ENCODE measurements around the gene GYS1.

GYS1 gene

DNA sequence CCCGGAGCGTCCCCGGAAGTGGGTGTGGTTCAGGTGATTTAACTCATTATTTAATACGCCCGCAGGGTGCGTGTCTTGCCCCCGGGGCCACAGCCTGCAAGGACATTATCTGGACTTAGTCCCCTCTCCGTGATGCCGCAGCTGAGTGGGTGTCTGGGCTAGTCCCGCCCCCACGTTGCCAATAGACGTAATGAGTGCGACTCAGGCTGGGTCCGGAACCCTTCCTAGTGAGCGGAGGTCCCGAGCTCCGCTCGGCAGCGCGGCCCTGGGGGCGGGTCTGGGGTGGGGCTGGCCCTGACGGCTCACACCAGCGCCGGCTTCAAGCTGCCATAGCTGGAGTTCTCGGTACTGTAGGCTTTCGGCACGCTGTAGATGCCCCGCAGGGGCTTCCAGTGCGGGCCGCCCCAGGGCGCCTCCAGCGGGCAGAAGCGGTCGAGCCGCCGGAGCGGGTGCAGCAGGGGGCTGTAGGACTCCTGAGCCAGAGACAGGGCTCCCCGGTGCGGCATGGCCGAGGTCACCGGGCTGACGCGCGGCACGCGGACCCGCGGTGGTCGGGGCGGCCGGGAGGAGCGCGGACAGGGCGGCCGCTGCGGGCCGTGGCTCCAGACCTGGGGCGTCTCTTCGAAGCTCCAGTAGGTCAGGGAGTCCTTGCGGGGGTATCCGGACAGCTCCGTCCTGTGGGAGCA lies 24.7 kb upstream of the GYS1 start:
- DNase-seq = peak; percentile 55 to 80

DNA sequence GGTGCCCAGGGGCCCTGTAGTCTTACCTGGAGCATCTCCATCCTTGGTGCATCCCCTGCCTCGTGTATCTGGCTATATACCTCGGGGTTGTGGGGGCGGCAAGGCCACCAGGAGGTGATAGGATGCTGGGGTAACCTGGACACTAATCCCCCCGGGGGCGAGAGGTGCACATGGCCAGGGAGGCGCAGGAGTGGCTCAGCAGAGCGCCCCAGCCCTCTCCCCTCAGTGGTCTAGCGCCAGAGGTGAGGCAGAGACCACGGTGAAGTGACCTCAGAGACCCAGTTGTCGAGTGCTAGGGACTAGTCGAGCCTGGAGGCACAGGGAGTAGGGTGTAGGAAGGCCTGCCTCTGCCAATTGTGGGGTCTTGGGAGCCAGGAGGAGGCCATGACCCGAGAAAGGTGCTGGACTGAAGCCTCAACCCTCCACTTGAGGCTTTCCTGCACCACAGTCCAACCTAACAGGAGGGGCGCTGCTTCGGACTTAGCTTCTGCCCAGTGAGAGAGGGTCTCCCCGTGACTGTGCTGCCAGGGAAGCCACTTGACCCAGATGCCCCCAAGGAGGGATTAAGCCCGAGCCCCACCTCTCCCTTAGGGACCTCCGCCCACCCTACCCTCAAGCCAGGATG lies 24.0 kb upstream of the GYS1 start, which contains the start of gene LHB:
TSS of gene LHB (minus strand) at position 51 of the 625 bp plus-strand sequence. CDS start at position 41, 10 bp downstream.
- DNase-seq = no peak

DNA sequence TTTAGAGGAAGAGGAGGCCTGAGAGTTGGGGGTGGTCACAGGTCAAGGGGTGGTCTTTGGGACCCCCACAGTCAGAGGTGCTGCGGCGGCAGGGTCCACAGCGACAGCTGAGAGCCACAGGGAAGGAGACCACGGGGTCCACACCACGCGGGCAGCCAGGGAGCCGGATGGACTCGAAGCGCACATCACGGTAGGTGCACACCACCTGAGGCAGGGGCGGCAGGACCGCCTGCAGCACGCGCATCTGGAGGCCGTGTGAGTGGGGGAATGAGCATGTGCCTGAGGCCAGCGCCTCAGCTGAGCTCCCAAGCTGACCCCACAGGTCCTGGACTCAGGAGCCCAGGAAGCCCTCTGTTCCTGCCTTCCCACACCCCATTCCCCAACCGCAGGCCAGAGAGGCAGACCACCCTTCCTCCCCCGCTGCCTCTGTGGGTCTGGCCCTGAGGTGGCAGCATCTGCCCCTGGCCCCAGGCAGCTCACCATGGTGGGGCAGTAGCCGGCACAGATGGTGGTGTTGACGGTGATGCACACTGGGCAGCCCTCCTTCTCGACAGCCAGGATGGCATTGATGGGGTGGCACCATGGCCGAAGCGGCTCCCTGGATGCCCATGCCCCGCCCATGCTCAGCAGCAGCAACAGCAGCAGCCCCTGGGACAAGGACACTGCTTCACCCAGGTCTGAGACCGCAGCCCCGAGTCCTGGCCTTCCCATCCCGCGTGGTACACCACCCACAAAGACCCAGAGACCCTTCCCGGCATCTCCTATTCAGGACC lies 23.1 kb upstream of the GYS1 start:
- DNase-seq = no peak

DNA sequence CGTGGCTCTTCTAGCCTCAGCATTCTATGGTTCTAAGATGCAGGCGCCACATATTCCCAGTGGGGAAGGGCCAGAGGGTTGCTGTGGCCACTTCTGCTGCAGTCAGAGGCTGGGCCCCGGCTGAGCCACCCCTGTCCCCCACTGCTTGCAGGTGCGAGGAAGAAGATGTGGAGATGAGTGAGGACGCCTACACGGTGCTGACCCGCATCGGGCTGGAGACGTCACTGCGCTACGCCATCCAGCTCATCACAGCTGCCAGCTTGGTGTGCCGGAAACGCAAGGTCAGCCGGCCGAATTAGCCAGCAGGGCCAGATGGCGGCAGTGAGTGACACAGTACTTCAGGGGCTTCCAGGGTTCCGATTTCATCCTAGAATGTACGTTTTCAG lies 21.8 kb upstream of the GYS1 start:
- DNase-seq = no peak

DNA sequence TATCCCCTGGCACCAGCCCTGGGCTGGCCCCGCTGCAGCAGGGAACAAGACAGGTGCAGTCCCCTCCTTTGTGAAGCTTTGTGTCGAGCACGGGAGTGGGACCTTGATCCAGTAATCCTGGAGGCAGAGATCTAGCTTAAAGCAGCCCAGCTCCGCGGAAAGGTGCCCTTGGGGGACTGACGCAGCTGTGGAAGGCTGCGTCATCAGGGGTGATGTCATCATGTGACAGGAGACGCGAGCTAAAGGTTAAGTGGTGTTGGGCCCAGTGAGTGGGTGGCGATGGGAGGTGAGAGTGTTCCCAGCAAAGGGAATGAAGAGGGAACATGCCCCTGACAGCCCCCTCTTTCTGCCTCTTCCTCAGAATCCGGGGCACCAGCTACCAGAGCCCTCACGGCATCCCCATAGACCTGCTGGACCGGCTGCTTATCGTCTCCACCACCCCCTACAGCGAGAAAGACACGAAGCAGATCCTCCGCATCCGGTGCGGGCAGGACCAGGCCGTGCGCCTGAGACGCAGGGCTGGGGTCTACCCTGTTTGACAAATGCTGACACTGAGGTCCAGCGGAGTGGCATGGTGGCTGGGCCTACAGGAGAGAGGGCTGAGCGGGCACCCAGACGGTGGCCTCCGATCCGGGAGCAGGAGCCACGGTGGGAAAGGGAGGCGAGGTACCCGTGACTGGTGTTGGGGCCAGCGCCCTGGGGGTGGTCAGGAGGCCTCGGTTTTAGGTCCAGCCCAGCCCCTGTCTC lies 21.2 kb upstream of the GYS1 start:
- no peak for DNase-seq

DNA sequence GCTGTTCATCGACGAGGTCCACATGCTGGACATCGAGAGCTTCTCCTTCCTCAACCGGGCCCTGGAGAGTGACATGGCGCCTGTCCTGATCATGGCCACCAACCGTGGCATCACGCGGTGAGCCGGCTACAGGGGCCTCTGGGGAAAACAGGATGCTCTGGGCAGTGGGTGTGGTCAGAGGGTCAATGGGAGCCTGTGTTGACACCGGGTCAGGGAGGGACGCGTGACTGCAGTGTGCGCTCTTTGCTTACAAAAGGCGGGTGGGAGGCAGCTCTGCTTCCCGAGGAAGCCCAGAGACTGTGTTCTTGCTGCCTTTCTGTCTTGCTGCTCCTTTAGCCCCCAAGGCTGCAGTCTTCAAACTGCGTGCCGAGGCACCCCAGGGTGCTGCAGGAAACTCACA lies 18.1 kb upstream of the GYS1 start:
- DNase-seq = no peak

DNA sequence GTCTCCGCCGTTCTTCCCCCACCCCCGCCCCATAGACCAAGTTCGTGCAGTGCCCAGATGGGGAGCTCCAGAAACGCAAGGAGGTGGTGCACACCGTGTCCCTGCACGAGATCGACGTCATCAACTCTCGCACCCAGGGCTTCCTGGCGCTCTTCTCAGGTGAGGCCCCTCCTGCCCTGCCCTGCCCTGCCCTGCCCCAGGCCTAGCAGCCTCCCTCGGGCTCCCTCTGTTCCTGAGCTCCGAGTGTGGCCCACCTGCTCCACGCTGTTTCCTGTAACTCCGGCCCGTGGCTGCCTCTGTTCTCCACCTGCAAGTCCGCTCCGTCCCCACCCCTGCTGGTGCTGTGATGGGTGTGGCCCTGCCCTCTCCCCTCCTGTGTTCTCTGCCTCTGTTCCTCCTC lies 17.3 kb upstream of the GYS1 start:
- no peak for DNase-seq

DNA sequence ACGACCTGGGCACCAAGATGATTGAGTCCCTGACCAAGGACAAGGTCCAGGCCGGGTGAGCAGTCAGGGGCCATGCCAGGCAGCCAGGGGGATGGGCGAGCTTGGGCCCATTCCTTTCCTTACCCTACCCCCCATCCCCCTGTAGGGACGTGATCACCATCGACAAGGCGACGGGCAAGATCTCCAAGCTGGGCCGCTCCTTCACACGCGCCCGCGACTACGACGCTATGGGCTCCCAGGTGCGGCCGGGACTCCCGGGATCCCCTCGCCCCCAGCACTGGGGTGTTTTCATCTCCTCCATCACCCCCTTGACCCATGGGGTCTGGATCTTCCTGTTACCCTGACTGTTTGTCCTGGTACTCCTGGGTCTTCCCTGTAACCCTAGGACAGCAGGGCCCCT lies 16.7 kb upstream of the GYS1 start:
- no peak for DNase-seq

DNA sequence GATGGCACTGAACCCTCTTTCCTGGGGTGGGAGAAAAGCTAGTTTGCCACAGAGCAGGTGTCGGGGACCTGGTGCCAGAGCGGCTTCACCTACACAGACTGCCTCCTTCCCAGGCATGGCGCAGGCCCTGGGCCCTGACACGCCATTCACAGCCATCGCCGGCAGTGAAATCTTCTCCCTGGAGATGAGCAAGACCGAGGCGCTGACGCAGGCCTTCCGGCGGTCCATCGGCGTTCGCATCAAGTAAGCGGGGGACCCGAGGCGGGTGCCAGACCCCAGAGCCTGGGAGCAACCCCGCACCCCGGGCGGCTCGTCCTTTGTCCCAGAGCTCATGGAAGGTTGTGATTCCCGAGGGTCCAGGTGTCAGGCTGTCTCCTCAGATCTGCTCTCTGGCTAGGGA lies 13.8 kb upstream of the GYS1 start:
- no peak for DNase-seq

DNA sequence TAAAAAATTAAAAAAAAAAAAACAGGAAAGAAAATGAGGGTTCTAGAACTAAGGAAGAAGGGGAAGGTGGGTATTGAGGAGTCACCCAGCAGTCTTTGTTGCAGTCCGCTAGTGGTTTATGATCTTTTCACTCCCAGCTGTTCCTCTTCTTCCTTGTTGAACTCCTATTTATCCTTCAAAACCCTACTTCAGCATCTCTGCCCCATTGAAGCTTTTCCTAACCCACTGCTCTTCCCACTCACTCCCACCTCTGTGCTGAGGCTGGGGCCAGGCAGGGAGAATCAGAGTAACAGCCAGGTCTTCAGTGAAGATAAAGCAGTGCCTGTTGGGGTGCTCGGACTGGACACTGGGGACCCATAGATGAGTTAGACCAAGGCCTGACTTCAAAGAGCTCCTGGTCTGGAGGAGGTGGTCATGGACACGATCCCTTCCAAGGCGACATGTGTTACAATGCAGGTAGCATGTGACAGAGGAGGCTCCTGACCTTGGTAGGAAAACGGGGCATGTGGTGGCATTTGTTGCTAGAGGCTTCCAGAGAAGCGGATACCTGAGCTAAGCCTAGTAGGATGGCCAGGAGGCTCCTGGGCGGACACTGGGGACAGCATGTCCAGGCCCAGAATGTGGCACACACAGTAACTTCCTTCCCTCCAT lies 12.0 kb upstream of the GYS1 start:
- no peak for DNase-seq

DNA sequence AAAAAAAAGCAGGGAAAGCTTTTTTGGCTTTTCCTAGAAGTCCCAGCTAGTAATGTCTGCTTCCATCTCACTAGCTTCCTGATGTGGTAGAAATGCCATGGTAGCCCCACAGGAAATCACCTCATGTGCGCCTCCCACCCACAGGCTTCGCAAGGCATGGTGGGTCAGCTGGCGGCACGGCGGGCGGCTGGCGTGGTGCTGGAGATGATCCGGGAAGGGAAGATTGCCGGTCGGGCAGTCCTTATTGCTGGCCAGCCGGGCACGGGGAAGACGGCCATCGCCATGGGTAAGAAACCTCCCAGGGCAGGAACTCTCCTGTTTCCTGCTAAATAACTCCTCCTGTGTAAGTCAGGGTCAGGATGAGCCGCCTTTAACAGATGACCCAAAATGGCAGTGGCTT lies 11.0 kb upstream of the GYS1 start:
- no peak for DNase-seq

DNA sequence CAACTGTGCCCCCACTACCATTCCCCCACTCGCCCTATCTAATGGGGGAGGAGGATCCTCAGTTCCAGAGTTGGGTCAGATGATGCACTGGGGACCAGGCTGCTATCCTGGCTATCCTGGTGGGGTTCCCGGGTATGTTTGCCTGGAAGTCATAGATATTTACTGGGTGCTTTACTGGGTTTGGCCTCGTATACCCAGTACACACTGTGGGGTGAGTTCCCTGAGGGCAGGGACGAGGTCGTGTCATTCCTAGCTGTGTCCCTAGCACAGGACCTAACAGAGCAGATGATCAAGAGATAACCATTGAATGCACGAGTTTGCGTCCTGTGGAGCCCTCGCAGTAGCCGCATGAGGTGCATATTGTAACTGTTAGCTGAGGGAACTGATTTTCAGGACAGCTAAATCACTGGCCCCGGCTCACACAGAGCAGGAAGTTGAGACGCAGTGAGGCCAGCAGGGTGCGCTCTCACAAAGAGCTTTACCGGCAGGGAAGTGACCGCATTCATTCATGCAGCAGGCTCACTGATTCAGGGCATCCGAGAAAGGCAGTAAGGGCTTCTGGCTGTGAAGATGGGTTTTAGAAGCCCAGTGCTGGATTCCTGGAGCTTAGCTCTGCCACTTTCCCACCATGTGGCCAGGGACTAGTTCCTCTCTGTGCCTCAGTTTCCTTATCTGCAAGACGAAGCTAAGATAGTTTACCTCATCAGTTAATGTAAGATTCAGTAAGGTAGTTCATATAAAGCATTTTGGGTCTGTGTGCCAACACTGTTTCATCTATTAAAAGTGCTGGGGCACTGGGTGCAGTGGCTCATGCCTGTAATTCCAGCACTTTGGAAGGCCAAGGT lies 6.6 kb upstream of the GYS1 start:
- DNase-seq = no peak

DNA sequence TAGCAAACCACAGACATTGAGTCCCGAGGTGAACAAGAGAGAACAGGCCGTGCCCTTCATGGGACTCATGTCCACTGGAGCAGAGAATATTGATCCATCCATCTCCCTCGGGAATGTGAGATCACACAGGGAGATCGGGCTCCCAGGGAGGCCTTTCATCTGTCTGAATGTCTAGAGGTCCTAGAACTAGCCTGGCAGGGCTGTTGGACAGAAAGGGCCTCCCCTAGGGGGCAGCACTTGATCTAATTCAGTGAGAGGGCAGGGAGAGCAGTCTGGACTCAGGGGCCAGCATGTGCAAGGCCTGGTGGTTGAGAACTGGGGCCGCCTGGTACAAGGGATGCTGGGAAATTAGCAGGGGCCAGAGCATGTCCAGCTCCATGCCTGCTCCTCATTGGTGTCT lies 4.9 kb upstream of the GYS1 start:
- DNase-seq = peak; percentile 40 to 63

DNA sequence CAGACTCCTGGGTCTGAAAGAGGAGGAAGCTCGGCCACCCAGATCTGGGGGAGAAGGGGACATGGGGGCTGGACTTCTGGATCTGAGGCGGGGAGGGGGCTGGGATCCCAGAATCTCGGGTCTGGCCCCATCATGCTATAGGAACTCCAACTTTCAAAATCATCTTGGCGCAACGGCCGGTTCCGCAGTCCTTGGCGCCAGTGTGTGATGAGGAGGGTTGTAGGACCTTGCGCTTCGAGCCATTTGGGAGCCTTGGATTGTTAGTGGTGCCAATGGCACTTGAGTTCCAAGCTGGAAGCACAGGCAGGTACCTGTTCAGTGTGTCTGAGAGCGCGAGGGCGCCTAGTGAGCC lies 902 bp upstream of the GYS1 start:
- DNase-seq = no peak

DNA sequence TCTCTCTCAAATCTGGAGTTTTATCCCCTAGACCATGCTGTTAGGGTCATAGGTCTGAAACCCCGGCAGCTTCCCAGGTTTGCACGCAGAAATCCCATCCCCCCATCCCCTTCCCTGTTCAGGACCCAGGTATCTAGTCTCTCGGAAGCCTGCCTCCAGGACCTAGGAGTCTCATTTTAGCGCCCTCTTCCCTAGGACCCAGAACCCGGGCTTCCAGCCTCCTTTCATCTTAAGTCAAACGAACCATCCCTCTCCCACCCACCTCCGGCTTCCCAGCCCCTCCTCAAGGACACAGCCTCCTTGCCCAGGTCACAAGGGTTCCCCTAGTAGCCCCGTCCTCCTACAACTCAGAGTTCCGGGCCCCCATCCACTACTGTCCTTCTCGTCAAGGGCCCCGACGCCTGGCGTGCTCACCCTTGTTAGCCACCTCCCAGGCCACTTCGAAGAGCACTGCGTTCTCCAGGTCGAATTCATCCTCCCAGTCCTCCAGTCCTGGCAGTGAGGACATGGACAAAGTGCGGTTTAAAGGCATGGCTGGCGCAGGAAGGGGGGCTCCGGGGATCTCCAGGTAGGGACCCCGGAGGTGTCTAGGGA lies 431 bp downstream of the GYS1 start:
- no peak for DNase-seq

DNA sequence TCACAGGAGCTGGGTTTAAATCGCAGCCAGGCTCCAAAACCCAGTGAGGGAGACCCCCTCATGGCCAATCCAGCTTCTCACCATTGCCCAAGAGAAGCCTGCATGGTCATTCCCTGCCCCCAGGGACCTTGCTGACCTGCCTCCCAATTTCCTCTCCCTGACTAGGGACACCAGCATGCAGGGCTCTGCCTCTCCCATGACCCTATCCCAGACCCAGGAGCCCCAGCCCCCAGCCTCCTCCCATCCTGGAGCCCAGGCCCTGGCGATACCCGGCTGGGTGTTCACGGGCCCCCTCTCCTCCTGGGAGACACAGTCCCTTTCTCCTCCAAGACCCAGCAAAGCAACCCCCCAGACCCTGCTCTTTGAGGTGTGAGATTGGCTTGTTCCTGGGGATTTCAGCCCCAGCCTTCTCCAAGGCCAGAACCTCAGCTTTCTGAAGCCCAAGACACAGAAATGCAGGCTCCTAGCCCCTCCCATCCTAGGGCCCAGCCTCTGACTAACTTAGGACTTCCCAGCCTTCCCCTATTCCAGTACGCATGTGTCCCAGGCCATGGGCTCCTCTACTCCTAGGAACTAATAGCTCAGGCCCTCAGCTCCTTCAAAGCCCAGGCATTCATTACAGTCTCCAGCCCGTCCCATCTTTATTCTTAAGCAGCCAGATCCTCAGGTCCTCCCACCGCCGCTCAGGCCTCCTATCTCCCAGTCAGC lies 1.1 kb downstream of the GYS1 start:
- DNase-seq = no peak

DNA sequence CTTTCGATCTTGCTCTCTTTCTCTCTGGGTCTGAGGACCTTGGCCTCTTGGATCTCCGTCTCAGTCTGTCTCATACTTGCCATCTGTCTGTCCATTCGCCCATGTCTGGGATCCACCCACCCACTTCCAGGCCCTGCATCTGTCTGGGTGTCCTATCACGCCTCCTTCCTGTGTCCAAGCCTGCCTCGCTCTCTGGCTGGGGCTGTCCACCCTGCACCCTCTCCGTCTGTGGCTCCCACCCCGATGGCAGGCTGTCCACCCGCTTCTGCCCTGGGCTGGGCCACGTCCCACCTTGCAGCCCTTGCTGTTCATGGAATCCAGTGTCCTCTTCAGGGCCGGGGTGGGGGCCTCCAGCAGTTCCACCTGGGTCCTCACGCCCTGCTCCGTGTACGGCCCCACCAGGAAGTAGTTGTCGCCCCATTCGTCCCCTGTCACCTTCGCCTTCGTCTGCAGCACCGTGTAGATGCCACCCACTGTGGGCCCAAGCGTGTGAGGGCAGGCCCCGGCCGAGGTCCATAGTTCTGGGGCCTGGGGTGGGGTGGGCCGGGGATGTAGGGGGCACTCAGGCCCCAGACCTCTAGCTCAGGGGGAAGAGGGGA lies 2.0 kb downstream of the GYS1 start:
- DNase-seq = no peak

DNA sequence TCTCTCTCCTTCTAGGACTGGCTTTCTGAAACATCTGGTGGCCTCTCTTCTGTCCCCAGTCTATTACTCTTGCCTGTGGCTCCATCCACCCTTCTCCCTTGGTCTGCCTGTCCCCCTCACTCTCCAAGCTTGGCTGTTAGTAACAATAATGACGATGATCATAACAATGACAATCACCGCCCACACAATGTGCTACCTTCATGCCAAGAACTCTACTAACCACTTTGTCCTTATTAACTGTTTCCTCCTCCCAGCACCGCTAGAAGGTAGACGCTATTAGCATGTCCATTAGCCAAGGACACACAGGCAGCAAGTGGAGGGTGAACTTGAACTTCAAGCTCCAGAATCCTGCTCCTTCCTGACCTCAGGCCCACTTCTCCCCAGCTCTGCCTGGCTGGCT lies 2.7 kb downstream of the GYS1 start:
- no peak for DNase-seq

DNA sequence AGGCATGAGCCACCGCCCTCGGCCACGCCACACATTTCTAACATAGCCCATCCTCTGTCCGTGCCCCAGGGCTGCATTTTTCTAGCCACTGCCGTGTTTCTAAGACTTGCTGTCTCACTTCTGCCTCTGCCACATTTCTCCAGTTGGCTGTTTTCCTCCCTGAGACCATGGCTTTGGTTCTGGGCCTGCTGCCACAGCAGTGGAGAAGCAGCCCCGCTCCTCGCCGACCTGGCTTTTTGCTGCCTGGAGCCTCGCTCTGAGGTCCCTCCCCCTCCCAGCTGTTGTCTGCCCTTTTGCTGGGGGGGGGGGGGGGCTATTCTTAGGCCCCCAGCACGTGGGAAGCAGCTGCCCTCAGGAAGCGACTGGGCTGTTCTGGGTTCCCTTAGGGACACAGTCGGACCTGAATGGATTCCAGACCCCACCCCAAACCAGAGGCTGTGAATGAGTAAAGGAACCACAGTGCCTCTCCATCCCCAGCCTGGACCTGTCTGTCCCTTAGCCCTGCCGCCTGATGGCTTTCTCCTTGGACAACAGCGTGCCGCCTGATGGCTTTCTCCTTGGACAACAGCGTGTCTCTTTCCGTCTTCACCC lies 3.3 kb downstream of the GYS1 start:
- DNase-seq = no peak

DNA sequence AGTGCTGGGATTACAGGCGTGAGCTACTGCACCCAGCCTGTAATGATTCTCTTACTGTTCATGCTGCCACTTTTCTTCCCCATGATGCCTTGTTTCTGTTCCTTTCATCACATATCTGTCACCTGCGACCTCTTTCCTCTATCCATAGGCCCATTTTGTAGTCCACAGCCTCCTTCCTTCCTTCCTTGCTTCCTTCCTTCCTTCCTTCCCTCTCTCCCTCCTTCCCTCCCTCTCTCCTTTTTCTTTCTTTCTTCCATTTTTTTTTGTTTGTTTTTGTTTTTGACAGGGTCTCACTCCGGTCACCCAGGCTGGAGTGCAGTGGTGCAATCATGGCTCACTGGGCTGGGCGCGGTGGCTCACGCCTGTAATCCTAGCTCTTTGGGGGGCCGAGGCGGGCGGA lies 4.2 kb downstream of the GYS1 start:
- no peak for DNase-seq

Measured in NCI-H1930 (cell line).